ENCODE measurements around the gene RHO. TPM values are rescaled to one million over a fixed set of nuclear protein-coding genes. Genes with fewer than 3 reads are reported as not detected.
A peak's percentile ranks its signal among the peaks of the same experiment; 100 is the strongest.
"Not testable (repeated sequence)": the region's sequence is repeated elsewhere in the genome, so short reads cannot be mapped to it uniquely, and the experiment has no call there.

The RHO gene
- total RNA-seq, 2 donors from 2014 or later = not detected

GRCh38 chr3:129485721-129486663, 42.4 kb upstream of the RHO start:
- Histone ChIP-seq H3K4me1 (no peaks in the 10 kb centered on the region), H3K36me3 (no peaks in the 10 kb centered on the region), H3K27me3 (no peaks in the 10 kb centered on the region), H3K9me3 (no peaks in the 10 kb centered on the region), H3K27ac (peak overlapping the region; percentile 1), H3K9ac (ENCODE audit: low read depth in 2 of 2, low read length in 2 of 2) (peak overlapping the region in 1 of 2 donors; percentile 27), H3K4me3 (no peak overlapping the region)
- TF ChIP-seq CTCF (IDR thresholded peaks at IDR 0.05) = no peak
- DNase-seq = peak; percentile 41
- intact Hi-C loops (cut with DNase I) = no loop called here

GRCh38 chr3:129486664-129487035, 41.8 kb upstream of the RHO start:
- Histone ChIP-seq H3K27ac (no peak overlapping the region), H3K27me3 (no peaks in the 10 kb centered on the region), H3K9ac (ENCODE audit: low read depth in 2 of 2, low read length in 2 of 2) (peak overlapping the region in 1 of 2 donors; percentile 27), H3K9me3 (no peaks in the 10 kb centered on the region), H3K4me1 (no peaks in the 10 kb centered on the region), H3K4me3 (no peak overlapping the region), H3K36me3 (no peaks in the 10 kb centered on the region)
- intact Hi-C loops (cut with DNase I) = no loop called here
- no peak for DNase-seq
- no peak for TF ChIP-seq CTCF (IDR thresholded peaks at IDR 0.05)

- intact Hi-C loops (cut with DNase I) = no loop called here
- Histone ChIP-seq H3K4me3 (no peak overlapping the region), H3K4me1 (no peaks in the 10 kb centered on the region), H3K9ac (ENCODE audit: low read depth in 2 of 2, low read length in 2 of 2) (no peak overlapping the region), H3K27me3 (no peaks in the 10 kb centered on the region), H3K36me3 (no peaks in the 10 kb centered on the region), H3K9me3 (no peaks in the 10 kb centered on the region), H3K27ac (no peak overlapping the region)
- TF ChIP-seq CTCF (IDR thresholded peaks at IDR 0.05) = no peak
- DNase-seq = no peak
Observed at GRCh38 chr3:129487183-129487867, 41.1 kb upstream of the RHO start.

- H3K4me3 ChIP-seq; H3K4me1 ChIP-seq; H3K9ac ChIP-seq (ENCODE audit: low read depth in 2 of 2, low read length in 2 of 2); H3K27ac ChIP-seq; H3K9me3 ChIP-seq; intact Hi-C loops (cut with DNase I); H3K36me3 ChIP-seq; H3K27me3 ChIP-seq; DNase-seq: not testable (repeated sequence)
Observed at GRCh38 chr3:129487868-129488335, 40.5 kb upstream of the RHO start.

GRCh38 chr3:129489258-129489657, 39.2 kb upstream of the RHO start:
- intact Hi-C loops (cut with DNase I); H3K4me1 ChIP-seq; H3K27me3 ChIP-seq: not testable (repeated sequence)

GRCh38 chr3:129490273-129490675, 38.2 kb upstream of the RHO start:
- Histone ChIP-seq H3K4me3 (no peak overlapping the region), H3K9ac (ENCODE audit: low read depth in 2 of 2, low read length in 2 of 2) (no peak overlapping the region), H3K27ac (no peak overlapping the region), H3K27me3 (no peaks in the 10 kb centered on the region), H3K9me3 (no peaks in the 10 kb centered on the region), H3K4me1 (no peaks in the 10 kb centered on the region), H3K36me3 (no peaks in the 10 kb centered on the region)
- peak; percentile 72 for TF ChIP-seq CTCF (IDR thresholded peaks at IDR 0.05)
- peak; percentile 77 for DNase-seq
- intact Hi-C loops (cut with DNase I) = loop anchor here (5.0 kb wide), 3 partner anchors 117 to 442 kb away; partner anchors contain the start of gene PLXND1

More at GRCh38 chr3:129489258-129489657, 39.2 kb upstream of the RHO start:
- H3K27ac ChIP-seq; H3K9ac ChIP-seq (ENCODE audit: low read depth in 2 of 2, low read length in 2 of 2); H3K36me3 ChIP-seq; H3K4me3 ChIP-seq; DNase-seq; H3K9me3 ChIP-seq: not testable (repeated sequence)

- not testable (repeated sequence) for H3K4me3 ChIP-seq; H3K27me3 ChIP-seq; H3K27ac ChIP-seq; H3K36me3 ChIP-seq; H3K4me1 ChIP-seq; DNase-seq; H3K9ac ChIP-seq (ENCODE audit: low read depth in 2 of 2, low read length in 2 of 2); H3K9me3 ChIP-seq
- intact Hi-C loops (cut with DNase I) = loop anchor here (5.0 kb wide), 3 partner anchors 116 to 441 kb away; partner anchors contain the start of gene PLXND1
Observed at GRCh38 chr3:129491077-129491476, 37.4 kb upstream of the RHO start.

Data from colonic mucosa (tissue), 4 donors.